HG03571 (cell line): ENCODE results near the gene GPRC5B.

Experiments
- ATAC-seq: cut with Tn5 transposase; IDR thresholded peaks from one replicate; pipeline ENCODE4 v1.9.1; 2021; ENCODE audit not compliant: unreplicated experiment

The GPRC5B gene

GRCh38 chr16:19898166-19898565 is 13.5 kb upstream of the GPRC5B start:
- ATAC-seq: no peak

GRCh38 chr16:19896951-19897350 is 12.3 kb upstream of the GPRC5B start:
- no peak for ATAC-seq

- ATAC-seq: no peak
Observed at GRCh38 chr16:19894586-19894985, 9.9 kb upstream of the GPRC5B start.

- ATAC-seq: no peak
Observed at GRCh38 chr16:19892902-19893301, 8.3 kb upstream of the GPRC5B start.

- ATAC-seq: no peak
Observed at GRCh38 chr16:19890901-19891300, 6.3 kb upstream of the GPRC5B start.

GRCh38 chr16:19888834-19889233 is 4.2 kb upstream of the GPRC5B start:
- no peak for ATAC-seq

GRCh38 chr16:19886073-19886941 is 1.7 kb upstream of the GPRC5B start:
- ATAC-seq: peak; percentile 49

GRCh38 chr16:19885451-19886072 is 914 bp upstream of the GPRC5B start:
- ATAC-seq: no peak

- ATAC-seq: no peak
Observed at GRCh38 chr16:19883966-19884485, 622 bp downstream of the GPRC5B start.

GRCh38 chr16:19883296-19883965 is 1.2 kb downstream of the GPRC5B start:
- no peak for ATAC-seq

- ATAC-seq: no peak
Observed at GRCh38 chr16:19882646-19883045, 2.0 kb downstream of the GPRC5B start.

- no peak for ATAC-seq
Observed at GRCh38 chr16:19882186-19882585, 2.5 kb downstream of the GPRC5B start.

- ATAC-seq: no peak
Observed at GRCh38 chr16:19881783-19882182, 2.9 kb downstream of the GPRC5B start.

- ATAC-seq: no peak
Observed at GRCh38 chr16:19881028-19881427, 3.6 kb downstream of the GPRC5B start.

- no peak for ATAC-seq
Observed at GRCh38 chr16:19879241-19879792, 5.3 kb downstream of the GPRC5B start.

GRCh38 chr16:19878757-19879156 is 5.9 kb downstream of the GPRC5B start:
- no peak for ATAC-seq

- no peak for ATAC-seq
Observed at GRCh38 chr16:19876501-19877059, 8.1 kb downstream of the GPRC5B start.

- no peak for ATAC-seq
Observed at GRCh38 chr16:19875900-19876299, 8.7 kb downstream of the GPRC5B start.

- no peak for ATAC-seq
Observed at GRCh38 chr16:19874851-19875546, 9.6 kb downstream of the GPRC5B start.

- no peak for ATAC-seq
Observed at GRCh38 chr16:19874026-19874425, 10.6 kb downstream of the GPRC5B start.
